H9 (cell line): ENCODE results near the gene ABHD17C. TPM values are rescaled to one million over a fixed set of nuclear protein-coding genes. Genes with fewer than 3 reads are reported as not detected.

ENCODE experiments used
- DNase-seq: peaks from one replicate; pipeline ENCODE4 v3.0.0-alpha.2; 2017
- H2AFZ ChIP-seq: one replicate; pipeline ENCODE4 v1.6.1; 2013; ENCODE audit warnings: mild to moderate bottlenecking, low read length, control low read depth, moderate library complexity
- H2AK5ac ChIP-seq: 2 replicates; pipeline ENCODE4 v1.6.1; 2013; ENCODE audit warnings: low read length, control low read depth, mixed read lengths; ENCODE audit not compliant: insufficient read length
- H2BK120ac ChIP-seq: one replicate; pipeline ENCODE4 v1.6.1; 2013; ENCODE audit warnings: low read depth, mild to moderate bottlenecking, low read length, control low read depth, inconsistent platforms; ENCODE audit not compliant: poor library complexity, severe bottlenecking
- H2BK12ac ChIP-seq: 2 replicates; pipeline ENCODE4 v1.6.1; 2013; ENCODE audit warnings: low read length, control low read depth, mixed read lengths, low read depth; ENCODE audit not compliant: insufficient read length
- H2BK15ac ChIP-seq: 2 replicates; pipeline ENCODE4 v1.6.1; 2013; ENCODE audit warnings: low read depth, low read length, control low read depth
- H2BK20ac ChIP-seq: one replicate; pipeline ENCODE4 v1.6.1; 2013; ENCODE audit warnings: low read depth, mild to moderate bottlenecking, low read length, control low read depth, inconsistent platforms; ENCODE audit not compliant: poor library complexity, severe bottlenecking
- H2BK5ac ChIP-seq: 2 replicates; pipeline ENCODE4 v1.6.1; 2013; ENCODE audit warnings: low read length, control low read depth, mixed read lengths; ENCODE audit not compliant: insufficient read length
- H3K14ac ChIP-seq: 2 replicates; pipeline ENCODE4 v1.6.1; 2013; ENCODE audit warnings: low read length, control low read depth; ENCODE audit not compliant: insufficient read depth
- H3K18ac ChIP-seq: 2 replicates; pipeline ENCODE4 v1.6.1; 2013; ENCODE audit warnings: low read depth, mild to moderate bottlenecking, mixed read lengths, low read length, control low read depth; ENCODE audit not compliant: insufficient read length
- H3K23ac ChIP-seq: 2 replicates; pipeline ENCODE4 v1.6.1; 2013; ENCODE audit warnings: low read length, control low read depth, mixed read lengths, low read depth; ENCODE audit not compliant: insufficient read length
- H3K23me2 ChIP-seq: 2 replicates; pipeline ENCODE4 v1.6.1; 2013; ENCODE audit warnings: low read depth, mild to moderate bottlenecking, mixed read lengths, low read length, control low read depth; ENCODE audit not compliant: insufficient read length, poor library complexity, severe bottlenecking
- H3K27ac ChIP-seq: 2 replicates; pipeline ENCODE4 v1.5.1; 2013; ENCODE audit warnings: low read length, control low read depth, mixed read lengths, low read depth; ENCODE audit not compliant: insufficient read length
- H3K27me3 ChIP-seq: 2 replicates; pipeline ENCODE4 v1.6.1; 2013; ENCODE audit warnings: low read length, control low read depth, inconsistent platforms; ENCODE audit not compliant: insufficient read depth
- H3K4ac ChIP-seq: 2 replicates; pipeline ENCODE4 v1.6.1; 2013; ENCODE audit warnings: low read depth, mild to moderate bottlenecking, control low read depth, inconsistent platforms, low read length, moderate library complexity
- H3K4me1 ChIP-seq: 2 replicates; pipeline ENCODE4 v1.6.1; 2013; ENCODE audit warnings: low read length, control low read depth, inconsistent platforms; ENCODE audit not compliant: insufficient read depth
- H3K4me2 ChIP-seq: 2 replicates; pipeline ENCODE4 v1.6.1; 2013; ENCODE audit warnings: low read length, control low read depth, mixed read lengths; ENCODE audit not compliant: insufficient read length, insufficient read depth
- H3K56ac ChIP-seq: 2 replicates; pipeline ENCODE4 v1.6.1; 2013; ENCODE audit warnings: low read depth, mild to moderate bottlenecking, mixed read lengths, low read length, control low read depth; ENCODE audit not compliant: insufficient read length
- H3K79me1 ChIP-seq: 2 replicates; pipeline ENCODE4 v1.6.1; 2013; ENCODE audit warnings: low read depth, mild to moderate bottlenecking, moderate library complexity, low read length, control low read depth, inconsistent platforms; ENCODE audit not compliant: insufficient read depth, poor library complexity, severe bottlenecking
- H3K79me2 ChIP-seq: 2 replicates; pipeline ENCODE4 v1.6.1; 2013; ENCODE audit warnings: low read length, control low read depth, inconsistent platforms; ENCODE audit not compliant: insufficient read depth
- H3K9ac ChIP-seq: 2 replicates; pipeline ENCODE4 v1.6.1; 2013; ENCODE audit warnings: low read length, control low read depth, mixed read lengths; ENCODE audit not compliant: insufficient read length; ENCODE audit errors: extremely low read depth
- H3K9me3 ChIP-seq: one replicate; pipeline ENCODE4 v1.6.1; 2013; ENCODE audit warnings: low read depth, low read length, inconsistent platforms; ENCODE audit not compliant: control insufficient read depth
- H3T11ph ChIP-seq: one replicate; pipeline ENCODE4 v1.6.1; 2013; ENCODE audit warnings: mild to moderate bottlenecking, low read length, control low read depth, inconsistent platforms
- H4K20me1 ChIP-seq: one replicate; pipeline ENCODE4 v1.6.1; 2013; ENCODE audit not compliant: control insufficient read depth, insufficient read length, insufficient read depth
- H4K5ac ChIP-seq: 2 replicates; pipeline ENCODE4 v1.6.1; 2013; ENCODE audit warnings: low read depth, mild to moderate bottlenecking, mixed read lengths, low read length, control low read depth; ENCODE audit not compliant: insufficient read length
- H4K8ac ChIP-seq: replicated peaks from 2 replicates; pipeline ENCODE4 v1.6.1; 2013; ENCODE audit warnings: low read length, control low read depth, mixed read lengths, low read depth; ENCODE audit not compliant: insufficient read length
- H4K91ac ChIP-seq: 2 replicates; pipeline ENCODE4 v1.6.1; 2013; ENCODE audit warnings: low read depth, mild to moderate bottlenecking, moderate library complexity, mixed read lengths, low read length, control low read depth; ENCODE audit not compliant: insufficient read length
- H3K27ac Mint-ChIP-seq, 3 experiments: 2 replicates in 2 of 3; 3 replicates in 1 of 3; pipeline ENCODE4 v1.8.0; 2020 to 2021; ENCODE audit warnings: mixed read lengths in 3 of 3, mild to moderate bottlenecking in 1 of 3, moderate library complexity in 1 of 3
- H3K27me3 Mint-ChIP-seq: 2 replicates; pipeline ENCODE4 v1.8.0; 2021; ENCODE audit warnings: low read depth, mild to moderate bottlenecking, moderate library complexity, mixed read lengths
- H3K36me3 Mint-ChIP-seq, 3 experiments: 2 replicates in 2 of 3; 3 replicates in 1 of 3; pipeline ENCODE4 v1.8.0; 2020 to 2021; ENCODE audit warnings: low read depth in 3 of 3, mixed read lengths in 3 of 3; ENCODE audit not compliant: insufficient read depth in 1 of 3
- H3K4me1 Mint-ChIP-seq, 2 experiments: 2 replicates each; pipeline ENCODE4 v1.8.0; 2020; ENCODE audit warnings: mixed read lengths in 2 of 2
- H3K4me3 Mint-ChIP-seq, 2 experiments: 2 replicates in 1 of 2; 3 replicates in 1 of 2; pipeline ENCODE4 v1.8.0; 2020 to 2021; ENCODE audit warnings: mild to moderate bottlenecking in 2 of 2, mixed read lengths in 2 of 2, moderate library complexity in 1 of 2
- H3K9me3 Mint-ChIP-seq, 2 experiments: 2 replicates in 1 of 2; 3 replicates in 1 of 2; pipeline ENCODE4 v1.8.0; 2020; ENCODE audit warnings: mild to moderate bottlenecking in 2 of 2, mixed read lengths in 2 of 2, moderate library complexity in 1 of 2
- WGBS: extraction: QIAGEN DNeasy Blood & Tissue Kit; methylation state at CpG from one replicate; pipeline ENCODE4 v1.1.7; 2013; ENCODE audit warnings: missing lambda C conversion rate, low lambda C conversion rate, mixed read lengths; ENCODE audit not compliant: insufficient read length; ENCODE audit errors: extremely low coverage; 5-methylcytosine and 5-hydroxymethylcytosine counted together
- total RNA-seq: library from RNA; stranded (reverse); gene quantifications from 2 replicates; pipeline ENCODE4 v1.2.1, GENCODE V29; 2021
- TF ChIP-seq, protein P1 (sequence below): fragments of 200-600 bp; sonication (generic); conservative IDR thresholded peaks from 3 replicates; pipeline ENCODE4 v1.8.0; 2021; ENCODE audit warnings: antibody characterized with exemption, mild to moderate bottlenecking

The ABHD17C gene
- total RNA-seq, 1 experiment from 2014 or later: 21.5 TPM

GRCh38 chr15:80679804-80680175 is 15.3 kb upstream of the ABHD17C start:
- H3K23ac ChIP-seq: no peak overlapping the region
- H3K9ac ChIP-seq: no peak overlapping the region
- no CpG with 5 or more reads among the region's 2 CpGs for WGBS
- H3K56ac ChIP-seq: no peak overlapping the region
- no peak overlapping the region for H2BK120ac ChIP-seq
- no peak overlapping the region for H2BK12ac ChIP-seq
- no peak overlapping the region for H4K8ac ChIP-seq
- H3K4me2 ChIP-seq: no peak overlapping the region
- no peaks in the 10 kb centered on the region for H4K20me1 ChIP-seq
- no peaks in the 10 kb centered on the region for H3K23me2 ChIP-seq
- Mint-ChIP-seq H3K9me3 (peaks cover 3 to 4% of the 10 kb centered on the region in 2 experiments; a peak in 2 of 5 replicates), H3K4me3 (no peak overlapping the region), H3K27ac (peak overlapping the region in 1 of 3 experiments; percentile 66; a peak in 1 of 7 replicates), H3K27me3 (no peaks in the 10 kb centered on the region; the same call in none of the 2 replicates), H3K36me3 (peaks cover 0 to 4% (median 3%) of the 10 kb centered on the region in 3 experiments; a peak in 1 of 7 replicates), H3K4me1 (peaks cover 14 to 15% of the 10 kb centered on the region in 2 experiments)
- H3K4ac ChIP-seq: no peak overlapping the region
- TF ChIP-seq, protein P1, sequence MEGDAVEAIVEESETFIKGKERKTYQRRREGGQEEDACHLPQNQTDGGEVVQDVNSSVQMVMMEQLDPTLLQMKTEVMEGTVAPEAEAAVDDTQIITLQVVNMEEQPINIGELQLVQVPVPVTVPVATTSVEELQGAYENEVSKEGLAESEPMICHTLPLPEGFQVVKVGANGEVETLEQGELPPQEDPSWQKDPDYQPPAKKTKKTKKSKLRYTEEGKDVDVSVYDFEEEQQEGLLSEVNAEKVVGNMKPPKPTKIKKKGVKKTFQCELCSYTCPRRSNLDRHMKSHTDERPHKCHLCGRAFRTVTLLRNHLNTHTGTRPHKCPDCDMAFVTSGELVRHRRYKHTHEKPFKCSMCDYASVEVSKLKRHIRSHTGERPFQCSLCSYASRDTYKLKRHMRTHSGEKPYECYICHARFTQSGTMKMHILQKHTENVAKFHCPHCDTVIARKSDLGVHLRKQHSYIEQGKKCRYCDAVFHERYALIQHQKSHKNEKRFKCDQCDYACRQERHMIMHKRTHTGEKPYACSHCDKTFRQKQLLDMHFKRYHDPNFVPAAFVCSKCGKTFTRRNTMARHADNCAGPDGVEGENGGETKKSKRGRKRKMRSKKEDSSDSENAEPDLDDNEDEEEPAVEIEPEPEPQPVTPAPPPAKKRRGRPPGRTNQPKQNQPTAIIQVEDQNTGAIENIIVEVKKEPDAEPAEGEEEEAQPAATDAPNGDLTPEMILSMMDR: no peak
- no peak overlapping the region for H2BK5ac ChIP-seq
- H4K5ac ChIP-seq: no peak overlapping the region
- H2AFZ ChIP-seq: no peak overlapping the region
- H2BK20ac ChIP-seq: no peak overlapping the region
- H3T11ph ChIP-seq: no peak overlapping the region
- H3K27ac ChIP-seq: no peak overlapping the region
- no peak overlapping the region for H2AK5ac ChIP-seq
- no peak overlapping the region for H3K18ac ChIP-seq
- H4K91ac ChIP-seq: no peak overlapping the region
- H3K27me3 ChIP-seq: no peaks in the 10 kb centered on the region
- H3K79me2 ChIP-seq: no peaks in the 10 kb centered on the region
- DNase-seq: no peak
- no peak overlapping the region for H3K14ac ChIP-seq
- no peaks in the 10 kb centered on the region for H3K79me1 ChIP-seq
- H3K9me3 ChIP-seq: no peaks in the 10 kb centered on the region
- H3K4me1 ChIP-seq: no peaks in the 10 kb centered on the region; the same call in 1 of the 2 replicates
- no peak overlapping the region for H2BK15ac ChIP-seq
